Superior temporal gyrus (tissue), 1 donor: ENCODE measurements around the gene PIAS3.
"Not testable (repeated sequence)": the region's sequence is repeated elsewhere in the genome, so short reads cannot be mapped to it uniquely, and the experiment has no call there.

Experiments
- DNase-seq: peaks from one replicate; pipeline ENCODE4 v3.0.0-alpha.2; 2016; ENCODE audit errors: extremely low spot score

The PIAS3 gene

DNA sequence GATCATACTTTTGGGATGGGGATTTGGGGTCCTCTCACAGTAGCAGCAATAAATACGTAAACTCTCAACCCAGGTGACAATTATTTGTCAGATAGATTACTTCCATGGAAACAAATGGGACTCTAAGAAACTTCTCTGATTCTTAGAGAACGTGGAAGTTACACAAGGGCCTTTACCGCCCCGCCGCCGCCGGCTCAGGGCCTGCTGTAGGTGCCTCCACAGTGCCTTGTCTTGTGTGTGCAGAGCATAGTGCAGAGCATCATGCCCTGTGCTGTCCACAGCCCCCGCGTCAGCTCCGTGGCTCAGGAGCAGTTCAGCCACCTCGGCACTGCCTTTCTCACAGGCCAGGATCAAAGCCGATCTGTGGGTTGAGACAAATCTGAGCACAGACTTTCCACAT is 15.8 kb upstream of the PIAS3 start:
- no peak for DNase-seq

DNA sequence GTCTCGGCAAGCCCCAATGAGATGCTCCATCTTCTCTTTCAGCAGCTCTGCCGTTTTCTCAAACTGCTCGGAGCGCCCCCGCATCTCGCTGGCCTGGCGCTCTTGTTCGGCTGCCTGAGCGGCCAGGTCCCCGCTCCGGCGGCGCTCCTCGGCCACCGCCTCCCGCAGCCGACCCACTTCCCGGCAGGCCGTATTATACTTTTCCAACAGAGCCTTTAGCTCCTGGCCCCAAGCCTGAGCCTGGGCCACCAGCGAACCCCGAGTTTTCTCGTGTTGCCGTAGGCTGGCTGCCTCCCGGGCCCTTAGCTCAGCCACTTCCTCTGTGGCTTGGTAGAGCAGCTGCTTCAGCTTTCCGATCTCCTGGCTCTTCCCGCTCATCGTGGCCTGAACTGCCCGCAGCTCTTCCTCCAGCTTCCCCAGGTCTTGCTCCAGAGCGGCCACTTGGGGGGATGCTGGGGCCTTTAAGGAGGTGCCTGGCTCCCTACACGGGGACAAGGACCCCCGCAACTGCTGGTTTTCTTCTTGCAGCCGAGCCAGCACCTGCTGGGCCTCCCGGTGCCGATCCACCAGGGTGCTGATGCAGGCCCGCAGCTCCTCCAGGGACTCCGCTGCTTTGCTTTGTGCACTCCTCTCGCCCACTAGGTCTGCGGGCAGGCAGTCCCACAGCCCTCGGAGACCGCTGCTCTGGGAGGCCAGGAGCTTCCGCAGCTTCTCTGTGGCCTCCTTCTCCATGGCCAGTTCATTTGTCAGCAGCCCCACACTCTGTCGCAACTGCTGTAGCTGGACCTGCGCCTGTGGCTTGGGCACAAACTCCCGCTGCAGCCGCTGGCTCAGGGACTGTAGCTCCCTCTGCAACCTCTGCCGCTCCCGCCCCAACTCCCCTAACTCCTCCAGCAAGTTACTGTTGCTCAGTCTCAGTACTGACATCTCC is 13.4 kb upstream of the PIAS3 start:
- peak; percentile 43 for DNase-seq

DNA sequence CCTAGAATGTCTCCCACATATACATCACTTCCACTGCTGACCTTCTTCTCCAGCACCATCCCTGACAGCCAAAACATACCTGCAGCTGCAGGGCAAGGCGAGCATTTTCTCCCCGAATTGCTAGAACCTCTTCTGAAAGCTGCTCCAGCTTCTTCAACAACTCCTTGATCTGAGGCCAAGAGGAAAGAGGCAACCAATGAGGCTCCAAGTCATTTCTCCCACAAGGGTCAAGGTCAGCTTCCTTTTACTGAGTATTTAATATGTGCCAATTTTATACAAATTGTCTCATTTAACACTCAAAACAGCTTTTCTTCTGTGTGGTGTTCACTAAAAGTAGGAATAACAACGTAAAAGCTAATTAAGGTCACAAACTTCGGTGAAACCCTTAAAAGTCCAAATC is 9.4 kb upstream of the PIAS3 start:
- no peak for DNase-seq

DNA sequence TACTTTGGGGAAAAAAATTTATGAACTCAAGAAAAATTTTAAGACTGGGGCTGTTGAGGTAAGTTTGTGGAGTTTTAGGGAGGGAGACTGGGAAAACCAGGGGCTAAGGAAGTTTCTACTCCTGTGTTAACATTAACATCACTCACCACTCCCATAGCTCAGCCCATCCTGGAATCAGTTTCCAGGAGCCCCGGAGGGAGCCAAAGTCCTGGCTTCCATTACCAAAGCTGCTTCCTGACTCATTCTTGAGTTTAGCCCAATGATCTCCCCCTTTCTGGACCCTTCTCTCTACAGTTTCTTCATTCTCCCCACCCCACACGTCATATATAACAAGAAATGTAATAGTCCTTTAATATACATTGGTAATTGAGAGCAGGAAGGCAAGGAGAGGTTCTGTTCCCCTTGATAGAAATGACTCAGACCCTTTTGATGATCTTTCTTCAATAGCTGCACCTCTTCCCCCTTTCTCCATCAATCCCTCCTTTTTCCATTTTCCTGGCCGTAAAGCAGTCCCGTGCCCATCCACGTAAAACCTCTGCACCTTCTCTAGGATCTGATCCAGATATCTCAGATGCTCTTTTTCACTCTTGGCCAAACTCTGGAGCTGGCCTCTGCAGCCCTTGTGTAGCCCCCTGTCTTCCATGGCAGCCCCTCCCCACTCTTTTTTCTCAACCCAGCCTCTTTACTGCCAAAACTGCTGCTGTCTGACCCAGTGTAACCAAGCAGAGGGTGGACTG is 4.6 kb upstream of the PIAS3 start:
- DNase-seq: no peak

DNA sequence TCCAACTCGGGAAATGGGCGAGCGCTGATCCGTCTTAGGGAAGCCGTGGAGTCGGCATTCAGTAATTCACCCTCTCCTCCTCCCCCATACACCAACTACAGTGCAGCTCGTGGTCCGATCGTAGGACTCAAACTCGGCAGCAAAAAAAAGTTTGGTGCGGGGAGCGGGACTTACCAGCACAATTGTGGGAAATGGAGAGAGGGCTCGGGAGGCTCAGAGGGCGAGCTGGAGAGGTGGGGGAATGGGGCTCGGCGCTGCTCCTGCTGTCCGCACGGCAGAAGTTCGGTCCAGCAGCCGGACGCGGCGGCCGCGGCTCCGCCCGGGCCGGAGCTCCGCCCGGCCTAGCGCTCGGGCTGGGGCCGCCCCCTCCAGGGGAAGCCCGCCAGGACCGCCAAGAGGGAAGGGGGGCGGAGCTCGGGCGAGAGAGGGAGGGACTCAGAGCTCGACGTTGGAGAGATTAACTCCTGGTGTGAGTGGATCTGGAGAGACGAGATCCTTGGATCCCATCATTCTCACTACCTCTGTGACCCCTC is 676 bp upstream of the PIAS3 start:
- DNase-seq: peak; percentile 85

DNA sequence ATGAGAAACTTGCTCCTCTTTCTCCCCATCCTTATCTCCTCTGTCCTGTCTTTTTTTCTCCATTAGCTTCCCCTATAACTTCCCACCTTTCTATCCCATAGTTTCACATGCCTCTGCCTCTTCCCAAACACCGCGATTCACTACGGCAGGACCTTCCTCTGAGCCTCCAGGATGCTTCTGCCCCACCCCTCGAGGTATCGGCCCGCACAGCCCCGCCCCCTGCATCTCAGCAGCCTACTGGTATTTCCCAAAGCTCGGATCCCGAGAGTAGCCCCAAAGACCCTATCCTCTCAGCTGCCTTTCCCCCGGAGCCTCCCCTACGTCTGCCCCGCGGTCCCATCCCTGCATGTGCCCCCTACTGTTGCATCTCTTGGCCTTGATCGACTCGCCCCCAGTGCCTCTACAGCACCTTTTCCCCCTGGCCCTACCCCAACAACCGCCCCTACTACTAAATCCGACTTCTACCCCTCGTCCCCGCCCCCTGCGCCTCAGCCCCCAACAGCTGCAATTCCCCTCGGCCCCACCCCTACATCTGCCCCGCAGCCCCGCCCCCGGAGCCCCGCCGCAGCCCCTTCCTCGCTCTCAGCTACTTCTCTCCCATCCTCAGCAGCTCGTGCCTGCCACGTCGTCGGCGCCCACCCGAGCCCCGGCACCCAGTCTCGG is 512 bp downstream of the PIAS3 start:
- no peak for DNase-seq

DNA sequence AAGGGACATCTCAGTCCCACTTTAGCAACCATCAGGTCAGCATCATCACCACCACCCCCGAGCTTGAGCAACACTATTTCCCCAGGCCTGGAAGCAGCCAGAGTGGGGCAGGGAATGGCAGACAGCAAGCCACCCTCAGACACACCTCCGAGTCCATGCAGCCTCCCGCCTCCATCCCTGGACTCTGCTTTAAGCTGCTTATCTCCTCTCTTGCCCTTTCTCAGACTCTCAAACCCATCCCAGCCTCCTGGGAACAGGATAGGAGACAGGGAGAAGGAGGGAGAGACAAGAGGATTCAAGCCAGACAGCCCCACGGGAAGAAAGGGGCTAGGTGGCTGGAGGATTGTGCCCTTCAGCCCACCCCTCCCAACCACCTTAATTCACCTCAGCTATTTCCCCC is 1.7 kb downstream of the PIAS3 start:
- DNase-seq: no peak

DNA sequence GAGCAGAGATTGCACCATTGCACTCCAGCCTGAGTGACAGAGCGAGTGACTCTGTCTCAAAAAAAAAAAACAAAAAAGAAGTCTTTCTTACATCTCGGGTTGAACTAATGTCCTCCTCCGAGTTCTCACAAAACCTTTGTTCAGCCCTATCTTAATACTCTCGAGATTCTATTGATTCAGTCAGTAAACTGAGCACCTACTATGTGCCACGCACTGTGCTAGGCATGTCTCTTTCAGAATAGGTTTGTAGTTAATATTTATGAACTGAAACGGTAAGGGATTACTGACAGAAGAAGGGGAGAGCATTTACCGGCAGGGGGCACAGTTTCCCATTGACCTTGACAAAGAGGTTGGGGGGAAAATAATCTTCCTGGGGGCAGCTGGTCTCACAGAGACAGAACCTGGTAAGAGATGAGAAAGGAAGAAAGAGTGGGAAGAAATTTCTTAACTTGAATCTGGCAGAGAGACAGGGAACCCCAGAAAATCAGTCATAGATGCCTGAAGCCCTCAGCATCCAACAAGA is 3.4 kb downstream of the PIAS3 start:
- no peak for DNase-seq

DNA sequence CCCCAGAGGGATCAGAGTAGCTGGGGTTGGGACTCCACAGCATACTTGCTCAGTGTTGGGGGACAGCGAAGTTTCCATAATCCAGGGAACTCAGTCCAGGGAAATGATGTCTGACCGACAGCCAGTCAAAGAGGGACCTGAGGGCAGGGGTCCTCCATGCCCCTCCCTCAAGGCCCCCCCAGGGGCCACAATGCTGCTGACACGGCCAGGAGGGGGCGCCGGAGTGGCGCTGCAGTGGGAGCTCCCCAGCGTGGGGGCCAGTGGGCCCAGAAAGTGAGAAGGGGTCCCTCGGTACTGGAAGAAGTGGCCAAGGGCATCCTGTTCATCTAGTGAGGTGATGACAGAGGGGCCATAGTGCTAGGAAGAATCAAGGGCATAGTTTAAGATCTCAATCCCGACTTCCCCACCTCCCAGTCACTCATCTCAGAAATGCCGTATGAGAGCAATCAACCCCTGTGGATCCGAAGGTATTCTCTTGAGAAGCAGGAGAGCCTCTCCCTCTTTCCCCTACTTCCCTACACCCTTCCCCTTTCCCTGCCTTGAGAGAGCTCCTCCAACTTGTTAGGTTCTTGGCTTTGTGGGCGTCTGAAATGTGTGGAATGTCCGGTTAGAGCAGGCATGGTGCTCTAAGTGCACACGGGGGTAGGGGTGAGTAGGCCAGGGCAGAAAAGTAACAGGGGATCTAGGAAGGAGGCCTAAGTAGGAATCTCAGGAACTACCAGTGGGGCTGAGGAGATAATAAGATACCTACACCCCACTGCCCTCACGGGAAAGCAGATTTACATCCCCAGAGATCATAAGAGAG is 9.3 kb downstream of the PIAS3 start:
- no peak for DNase-seq

DNA sequence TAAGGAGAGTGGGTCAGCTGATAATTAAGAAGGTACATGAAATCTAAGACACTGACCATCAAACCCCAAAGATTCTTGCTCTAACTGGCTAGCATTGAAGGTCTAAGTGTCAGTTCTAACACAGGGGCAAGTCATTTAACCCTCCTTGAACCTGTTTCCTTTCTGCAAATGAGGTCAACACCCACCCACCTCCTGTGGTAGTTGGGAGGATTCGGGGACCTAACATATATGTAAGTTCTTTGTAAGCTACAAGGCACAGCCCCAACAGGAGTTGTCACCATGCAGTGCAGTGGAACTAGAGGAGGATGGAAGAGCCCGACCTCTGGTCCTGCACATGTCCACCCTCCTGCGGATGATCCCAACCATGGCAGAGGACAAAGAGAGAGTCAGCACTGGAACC is 11.1 kb downstream of the PIAS3 start:
- no peak for DNase-seq

DNA sequence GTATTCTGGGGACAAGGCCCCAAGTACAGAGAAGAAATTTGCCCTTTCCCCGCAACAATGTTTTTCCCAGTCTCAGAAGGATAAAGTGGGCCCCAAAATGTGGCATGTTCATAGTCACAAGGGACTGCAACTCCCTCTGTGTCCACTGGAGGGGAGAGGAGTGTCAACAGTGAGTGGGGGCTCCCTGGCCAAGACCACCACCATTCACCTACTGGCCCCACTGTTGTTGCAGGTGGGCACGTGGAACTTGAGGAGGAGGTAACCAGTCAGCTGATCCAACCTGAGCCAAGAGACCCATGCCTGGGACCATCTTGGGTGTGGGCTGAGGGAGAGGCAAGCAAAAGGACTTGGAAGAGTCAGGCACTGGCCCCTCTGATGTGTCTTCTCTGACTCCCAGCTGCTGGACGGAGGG is 12.7 kb downstream of the PIAS3 start:
- DNase-seq: no peak

DNA sequence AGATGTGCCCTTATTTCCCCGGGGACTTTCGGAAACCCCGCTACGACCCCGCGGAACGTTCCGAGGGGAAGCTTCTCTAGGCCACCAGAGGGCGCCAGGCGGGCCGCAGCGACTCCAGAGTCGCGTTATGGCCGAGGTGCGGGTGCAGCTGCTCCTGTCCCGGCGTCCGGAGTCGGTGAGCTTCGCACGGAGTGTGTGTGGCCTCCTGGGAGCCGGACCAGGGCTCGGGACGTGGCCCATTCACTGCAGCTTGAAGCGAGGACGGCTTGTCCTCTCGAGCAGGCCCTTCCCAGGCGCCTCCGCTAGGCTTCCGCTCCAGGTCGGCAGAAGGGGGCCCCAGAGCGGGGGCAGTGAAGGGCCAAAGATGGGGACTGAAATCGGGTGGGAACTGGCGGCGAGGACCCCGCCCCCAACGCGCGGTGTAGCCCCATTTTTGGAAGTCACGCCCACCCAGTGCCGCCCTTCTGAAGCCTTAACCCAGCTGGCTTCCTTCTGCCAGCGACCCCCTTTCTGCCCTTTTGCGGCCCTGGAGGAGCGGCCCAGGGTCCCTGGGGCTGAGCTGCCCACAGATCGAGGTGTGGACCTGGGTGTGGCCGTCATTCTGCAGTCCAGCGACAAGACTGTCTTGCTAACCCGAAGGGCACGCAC is 13.2 kb downstream of the PIAS3 start, which contains the start of gene NUDT17:
TSS of gene NUDT17 (plus strand) at position 117 of the 648 bp plus-strand sequence. CDS start at position 128, 11 bp downstream.
- peak; percentile 72 for DNase-seq

DNA sequence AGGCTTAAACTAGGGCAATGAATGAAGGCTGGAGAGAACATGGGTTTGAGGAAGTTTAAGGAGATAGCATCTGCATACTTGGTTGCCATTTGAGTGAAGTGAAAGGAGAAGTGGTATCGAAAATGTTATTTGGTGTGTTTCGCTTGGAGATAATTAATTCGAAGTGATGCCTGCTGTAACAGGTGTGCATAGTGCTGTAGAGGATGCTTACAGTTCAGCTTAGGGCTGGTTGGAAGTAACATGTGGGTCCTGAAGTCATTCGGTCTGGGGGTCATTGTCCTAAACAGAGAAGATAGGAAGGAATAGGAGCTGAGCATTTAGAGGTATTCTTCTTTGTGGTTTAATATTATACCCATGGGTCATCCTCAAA is 13.8 kb downstream of the PIAS3 start:
- no peak for DNase-seq

DNA sequence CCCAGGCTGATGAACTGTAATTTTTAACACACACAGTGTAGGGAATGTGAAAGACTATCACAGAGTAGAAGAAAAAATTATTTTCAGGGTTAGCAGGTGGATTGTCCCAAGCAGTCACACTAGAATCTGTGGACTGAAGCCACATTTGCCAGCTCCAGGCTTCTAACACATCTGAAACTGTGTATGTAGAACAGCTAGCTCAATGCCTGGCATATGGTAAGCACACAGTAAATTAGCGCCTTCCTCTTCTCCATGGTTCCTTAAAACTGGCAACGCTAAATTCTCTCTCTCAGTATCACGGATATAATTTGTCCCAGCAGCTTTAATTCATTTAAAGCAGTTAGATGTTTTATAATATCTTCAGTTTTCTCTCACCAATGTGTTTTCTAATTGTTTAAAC is 15.8 kb downstream of the PIAS3 start:
- DNase-seq: no peak

DNA sequence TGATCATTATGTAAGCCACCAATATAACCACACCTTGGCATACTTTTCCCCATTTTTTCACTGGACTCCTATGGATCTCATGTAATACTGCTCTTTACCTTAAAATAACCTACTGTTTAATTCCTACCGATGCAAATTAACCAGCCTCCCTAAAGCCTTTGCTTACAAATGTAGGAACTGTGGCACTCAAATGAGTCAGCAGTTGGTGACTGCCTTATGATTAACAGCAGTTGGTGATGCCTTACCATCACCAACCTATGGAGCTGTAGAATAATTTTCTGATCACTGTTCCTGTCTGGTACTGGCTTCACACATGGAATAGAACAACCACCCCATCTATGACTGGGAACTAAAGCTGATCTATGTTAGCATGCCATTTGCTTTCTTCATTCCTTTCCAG is 21.2 kb downstream of the PIAS3 start:
- DNase-seq: no peak

DNA sequence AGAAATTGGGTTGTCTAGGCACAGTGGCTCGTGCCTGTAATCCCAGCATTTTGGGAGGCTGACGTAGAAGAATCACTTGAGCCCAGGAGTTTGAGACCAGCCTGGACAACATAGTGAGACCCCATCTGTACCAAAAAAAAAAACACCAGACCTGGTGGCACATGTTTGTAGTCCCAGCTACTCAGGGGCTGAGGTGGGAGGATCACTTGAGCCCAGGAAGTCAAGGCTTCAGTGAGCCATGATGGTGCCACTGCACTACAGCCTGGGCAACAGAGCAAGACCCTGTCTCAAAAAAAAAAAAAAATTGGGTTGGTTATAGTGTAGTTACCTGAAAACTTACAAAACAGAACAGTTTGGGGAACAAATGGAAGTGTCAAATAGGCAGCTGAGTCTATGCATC is 28.1 kb downstream of the PIAS3 start:
- not testable (repeated sequence) for DNase-seq

DNA sequence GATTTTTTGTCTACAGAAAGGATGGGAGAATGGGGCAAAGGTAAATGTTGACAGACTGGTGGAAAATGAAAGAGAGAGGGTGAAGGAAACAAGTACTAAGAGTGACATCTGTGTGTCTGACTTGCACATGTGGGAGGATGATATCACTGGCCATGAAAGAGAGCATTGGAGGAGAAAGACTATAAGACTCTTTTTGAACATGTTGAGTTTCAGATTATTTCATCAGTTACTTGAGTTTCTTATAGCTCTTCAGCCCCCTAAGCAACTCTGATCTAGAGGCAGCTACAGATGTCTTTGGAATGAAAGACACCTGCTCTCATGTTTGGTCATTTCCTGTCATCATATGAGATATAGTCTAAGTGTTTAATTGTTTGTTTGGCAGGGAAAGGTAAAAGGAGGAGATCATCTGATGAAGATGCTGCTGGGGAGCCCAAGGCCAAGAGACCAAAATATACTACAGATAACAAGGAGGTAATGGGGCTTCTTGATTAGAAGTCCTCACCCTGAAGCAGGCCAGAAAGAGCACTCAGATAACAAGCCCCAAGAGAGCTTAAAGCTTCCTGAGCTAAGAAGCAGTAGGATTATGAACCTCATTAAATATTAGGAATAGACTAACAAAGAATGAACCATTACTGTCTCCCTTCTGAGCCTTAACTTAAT is 30.4 kb downstream of the PIAS3 start:
- DNase-seq: no peak

DNA sequence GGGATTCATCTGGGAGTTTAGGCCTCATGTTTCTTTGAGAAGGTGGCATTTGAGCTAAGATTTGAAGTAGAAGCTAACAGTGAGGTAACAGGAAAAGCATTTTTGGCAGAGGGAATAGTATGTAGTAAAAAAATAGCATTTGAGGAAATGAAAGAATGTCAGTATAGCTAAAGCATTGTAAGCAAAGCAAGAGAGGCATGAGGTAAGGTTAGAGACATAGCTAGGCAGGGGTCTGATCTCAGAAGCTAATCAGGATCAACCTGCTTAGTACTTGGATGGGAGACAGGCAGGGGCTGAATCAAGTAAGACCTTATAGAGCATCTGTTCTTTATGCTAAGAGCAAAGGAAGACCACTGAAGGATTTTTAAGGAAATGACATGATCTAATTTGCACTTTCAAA is 30.9 kb downstream of the PIAS3 start:
- no peak for DNase-seq

DNA sequence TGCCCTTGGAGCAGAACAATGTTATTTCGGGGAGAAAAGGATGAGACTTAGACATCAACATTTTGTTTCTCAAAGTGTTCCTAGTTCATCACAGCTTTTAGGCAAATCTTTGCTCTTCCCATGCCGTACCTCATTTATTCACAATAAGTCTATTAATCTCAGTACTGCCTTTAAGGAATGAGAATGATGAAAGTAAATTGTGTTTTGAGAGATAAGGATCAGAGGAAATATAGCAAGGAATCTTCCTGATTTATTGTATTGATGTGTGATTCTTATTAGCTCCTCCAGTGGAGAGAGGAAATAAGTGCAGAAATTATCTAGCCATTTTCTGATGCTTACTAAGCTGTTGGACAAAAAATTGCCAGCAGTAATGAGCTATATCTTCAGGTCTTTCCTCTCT is 32.9 kb downstream of the PIAS3 start:
- no peak for DNase-seq

DNA sequence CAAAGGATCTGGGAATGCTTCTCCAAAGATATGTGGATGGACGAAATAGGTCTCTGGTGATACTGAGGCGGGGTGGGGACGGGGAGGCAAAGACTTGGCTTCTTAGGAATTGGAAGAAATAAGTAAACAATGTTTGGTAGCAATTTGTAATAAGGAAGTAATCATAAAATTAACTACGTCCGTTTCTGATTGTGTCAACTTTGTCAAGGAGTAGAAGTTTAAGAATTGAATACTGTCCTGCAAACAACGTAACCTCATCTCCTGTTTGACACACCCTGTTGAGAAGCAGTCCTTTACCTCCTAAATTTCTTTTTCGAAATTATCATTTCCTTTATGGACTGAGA is 34.4 kb downstream of the PIAS3 start:
- DNase-seq: no peak
